H9 (cell line): ENCODE data around the gene ARAP1. TPM values are rescaled to one million over a fixed set of nuclear protein-coding genes. Genes with fewer than 3 reads are reported as not detected.

ENCODE experiments used
- DNase-seq: peaks from one replicate; pipeline ENCODE4 v3.0.0-alpha.2; 2017
- H2AFZ ChIP-seq: one replicate; pipeline ENCODE4 v1.6.1; 2013; ENCODE audit warnings: mild to moderate bottlenecking, low read length, control low read depth, moderate library complexity
- H2AK5ac ChIP-seq: 2 replicates; pipeline ENCODE4 v1.6.1; 2013; ENCODE audit warnings: low read length, control low read depth, mixed read lengths; ENCODE audit not compliant: insufficient read length
- H2BK120ac ChIP-seq: one replicate; pipeline ENCODE4 v1.6.1; 2013; ENCODE audit warnings: low read depth, mild to moderate bottlenecking, low read length, control low read depth, inconsistent platforms; ENCODE audit not compliant: poor library complexity, severe bottlenecking
- H2BK12ac ChIP-seq: 2 replicates; pipeline ENCODE4 v1.6.1; 2013; ENCODE audit warnings: low read length, control low read depth, mixed read lengths, low read depth; ENCODE audit not compliant: insufficient read length
- H2BK15ac ChIP-seq: 2 replicates; pipeline ENCODE4 v1.6.1; 2013; ENCODE audit warnings: low read depth, low read length, control low read depth
- H2BK20ac ChIP-seq: one replicate; pipeline ENCODE4 v1.6.1; 2013; ENCODE audit warnings: low read depth, mild to moderate bottlenecking, low read length, control low read depth, inconsistent platforms; ENCODE audit not compliant: poor library complexity, severe bottlenecking
- H2BK5ac ChIP-seq: 2 replicates; pipeline ENCODE4 v1.6.1; 2013; ENCODE audit warnings: low read length, control low read depth, mixed read lengths; ENCODE audit not compliant: insufficient read length
- H3K14ac ChIP-seq: 2 replicates; pipeline ENCODE4 v1.6.1; 2013; ENCODE audit warnings: low read length, control low read depth; ENCODE audit not compliant: insufficient read depth
- H3K18ac ChIP-seq: 2 replicates; pipeline ENCODE4 v1.6.1; 2013; ENCODE audit warnings: low read depth, mild to moderate bottlenecking, mixed read lengths, low read length, control low read depth; ENCODE audit not compliant: insufficient read length
- H3K23ac ChIP-seq: 2 replicates; pipeline ENCODE4 v1.6.1; 2013; ENCODE audit warnings: low read length, control low read depth, mixed read lengths, low read depth; ENCODE audit not compliant: insufficient read length
- H3K23me2 ChIP-seq: 2 replicates; pipeline ENCODE4 v1.6.1; 2013; ENCODE audit warnings: low read depth, mild to moderate bottlenecking, mixed read lengths, low read length, control low read depth; ENCODE audit not compliant: insufficient read length, poor library complexity, severe bottlenecking
- H3K27ac ChIP-seq: 2 replicates; pipeline ENCODE4 v1.5.1; 2013; ENCODE audit warnings: low read length, control low read depth, mixed read lengths, low read depth; ENCODE audit not compliant: insufficient read length
- H3K27me3 ChIP-seq: 2 replicates; pipeline ENCODE4 v1.6.1; 2013; ENCODE audit warnings: low read length, control low read depth, inconsistent platforms; ENCODE audit not compliant: insufficient read depth
- H3K4ac ChIP-seq: 2 replicates; pipeline ENCODE4 v1.6.1; 2013; ENCODE audit warnings: low read depth, mild to moderate bottlenecking, control low read depth, inconsistent platforms, low read length, moderate library complexity
- H3K4me1 ChIP-seq: 2 replicates; pipeline ENCODE4 v1.6.1; 2013; ENCODE audit warnings: low read length, control low read depth, inconsistent platforms; ENCODE audit not compliant: insufficient read depth
- H3K4me2 ChIP-seq: 2 replicates; pipeline ENCODE4 v1.6.1; 2013; ENCODE audit warnings: low read length, control low read depth, mixed read lengths; ENCODE audit not compliant: insufficient read length, insufficient read depth
- H3K56ac ChIP-seq: 2 replicates; pipeline ENCODE4 v1.6.1; 2013; ENCODE audit warnings: low read depth, mild to moderate bottlenecking, mixed read lengths, low read length, control low read depth; ENCODE audit not compliant: insufficient read length
- H3K79me1 ChIP-seq: 2 replicates; pipeline ENCODE4 v1.6.1; 2013; ENCODE audit warnings: low read depth, mild to moderate bottlenecking, moderate library complexity, low read length, control low read depth, inconsistent platforms; ENCODE audit not compliant: insufficient read depth, poor library complexity, severe bottlenecking
- H3K79me2 ChIP-seq: 2 replicates; pipeline ENCODE4 v1.6.1; 2013; ENCODE audit warnings: low read length, control low read depth, inconsistent platforms; ENCODE audit not compliant: insufficient read depth
- H3K9ac ChIP-seq: 2 replicates; pipeline ENCODE4 v1.6.1; 2013; ENCODE audit warnings: low read length, control low read depth, mixed read lengths; ENCODE audit not compliant: insufficient read length; ENCODE audit errors: extremely low read depth
- H3K9me3 ChIP-seq: one replicate; pipeline ENCODE4 v1.6.1; 2013; ENCODE audit warnings: low read depth, low read length, inconsistent platforms; ENCODE audit not compliant: control insufficient read depth
- H3T11ph ChIP-seq: one replicate; pipeline ENCODE4 v1.6.1; 2013; ENCODE audit warnings: mild to moderate bottlenecking, low read length, control low read depth, inconsistent platforms
- H4K20me1 ChIP-seq: one replicate; pipeline ENCODE4 v1.6.1; 2013; ENCODE audit not compliant: control insufficient read depth, insufficient read length, insufficient read depth
- H4K5ac ChIP-seq: 2 replicates; pipeline ENCODE4 v1.6.1; 2013; ENCODE audit warnings: low read depth, mild to moderate bottlenecking, mixed read lengths, low read length, control low read depth; ENCODE audit not compliant: insufficient read length
- H4K8ac ChIP-seq: replicated peaks from 2 replicates; pipeline ENCODE4 v1.6.1; 2013; ENCODE audit warnings: low read length, control low read depth, mixed read lengths, low read depth; ENCODE audit not compliant: insufficient read length
- H4K91ac ChIP-seq: 2 replicates; pipeline ENCODE4 v1.6.1; 2013; ENCODE audit warnings: low read depth, mild to moderate bottlenecking, moderate library complexity, mixed read lengths, low read length, control low read depth; ENCODE audit not compliant: insufficient read length
- H3K27ac Mint-ChIP-seq, 3 experiments: 2 replicates in 2 of 3; 3 replicates in 1 of 3; pipeline ENCODE4 v1.8.0; 2020 to 2021; ENCODE audit warnings: mixed read lengths in 3 of 3, mild to moderate bottlenecking in 1 of 3, moderate library complexity in 1 of 3
- H3K27me3 Mint-ChIP-seq: 2 replicates; pipeline ENCODE4 v1.8.0; 2021; ENCODE audit warnings: low read depth, mild to moderate bottlenecking, moderate library complexity, mixed read lengths
- H3K36me3 Mint-ChIP-seq, 3 experiments: 2 replicates in 2 of 3; 3 replicates in 1 of 3; pipeline ENCODE4 v1.8.0; 2020 to 2021; ENCODE audit warnings: low read depth in 3 of 3, mixed read lengths in 3 of 3; ENCODE audit not compliant: insufficient read depth in 1 of 3
- H3K4me1 Mint-ChIP-seq, 2 experiments: 2 replicates each; pipeline ENCODE4 v1.8.0; 2020; ENCODE audit warnings: mixed read lengths in 2 of 2
- H3K4me3 Mint-ChIP-seq, 2 experiments: 2 replicates in 1 of 2; 3 replicates in 1 of 2; pipeline ENCODE4 v1.8.0; 2020 to 2021; ENCODE audit warnings: mild to moderate bottlenecking in 2 of 2, mixed read lengths in 2 of 2, moderate library complexity in 1 of 2
- H3K9me3 Mint-ChIP-seq, 2 experiments: 2 replicates in 1 of 2; 3 replicates in 1 of 2; pipeline ENCODE4 v1.8.0; 2020; ENCODE audit warnings: mild to moderate bottlenecking in 2 of 2, mixed read lengths in 2 of 2, moderate library complexity in 1 of 2
- CTCF ChIP-seq: fragments of 200-600 bp; sonication (generic); conservative IDR thresholded peaks from 3 replicates; pipeline ENCODE4 v1.8.0; 2021; ENCODE audit warnings: antibody characterized with exemption, mild to moderate bottlenecking
- WGBS: extraction: QIAGEN DNeasy Blood & Tissue Kit; methylation state at CpG from one replicate; pipeline ENCODE4 v1.1.7; 2013; ENCODE audit warnings: missing lambda C conversion rate, low lambda C conversion rate, mixed read lengths; ENCODE audit not compliant: insufficient read length; ENCODE audit errors: extremely low coverage; 5-methylcytosine and 5-hydroxymethylcytosine counted together
- total RNA-seq: library from RNA; stranded (reverse); gene quantifications from 2 replicates; pipeline ENCODE4 v1.2.1, GENCODE V29; 2021

The ARAP1 gene
- total RNA-seq, 1 experiment from 2014 or later: 59.4 TPM

GRCh38 chr11:72701466-72701865 lies 50.7 kb downstream of the ARAP1 start:
- Histone ChIP-seq H2AFZ (no peak overlapping the region), H3K9me3 (no peaks in the 10 kb centered on the region), H3K56ac (no peak overlapping the region), H3K9ac (no peak overlapping the region), H2BK20ac (no peak overlapping the region), H2BK120ac (no peak overlapping the region), H3K14ac (no peak overlapping the region), H3K18ac (no peak overlapping the region), H4K91ac (no peak overlapping the region), H3K23ac (no peak overlapping the region), H4K5ac (no peak overlapping the region), H3K79me1 (no peaks in the 10 kb centered on the region), H2BK5ac (no peak overlapping the region), H3K4me1 (peaks cover 4% of the 10 kb centered on the region; the same call in 1 of the 2 replicates), H2AK5ac (no peak overlapping the region), H3K27me3 (no peaks in the 10 kb centered on the region), H2BK12ac (no peak overlapping the region), H3K79me2 (no peaks in the 10 kb centered on the region), H2BK15ac (no peak overlapping the region), H4K8ac (no peak overlapping the region), H3K4me2 (no peak overlapping the region), H3T11ph (no peak overlapping the region), H3K4ac (no peak overlapping the region), H4K20me1 (peaks cover 2% of the 10 kb centered on the region), H3K27ac (no peak overlapping the region), H3K23me2 (peaks cover 3% of the 10 kb centered on the region)
- Mint-ChIP-seq H3K4me3 (no peak overlapping the region), H3K4me1 (peaks cover 33 to 54% of the 10 kb centered on the region in 2 experiments), H3K27me3 (no peaks in the 10 kb centered on the region), H3K9me3 (no peaks in the 10 kb centered on the region), H3K27ac (peak overlapping the region in 2 of 3 experiments; percentile 13 to 83; a peak in 2 of 7 replicates), H3K36me3 (peaks cover 18 to 45% (median 38%) of the 10 kb centered on the region in 3 experiments)
- WGBS: no CpG with 5 or more reads among the region's 10 CpGs
- DNase-seq: no peak
- no peak for TF ChIP-seq CTCF
